K562 (cell line): ENCODE measurements around the gene DDX54.

Experiments
- NFE2 ChIP-seq: IDR thresholded peaks from 2 replicates; pipeline ENCODE4 v1.6.1; 2014; ENCODE audit warnings: antibody characterized with exemption, low read depth
- NONO ChIP-seq, 2 experiments: fragments of 200-400 bp in 1 of 2; fragments of 450-650 bp in 1 of 2; formaldehyde crosslinking in 1 of 2; IDR thresholded peaks; 2 replicates each; pipeline ENCODE4 v1.6.1; 2017; ENCODE audit warnings: low read depth in 2 of 2, mild to moderate bottlenecking in 2 of 2, moderate library complexity in 2 of 2, low read length in 1 of 2

- no peak for TF ChIP-seq NONO (IDR thresholded peaks at IDR 0.05; ENCODE audit: low read depth in 2 of 2, low read length in 1 of 2)
- TF ChIP-seq NFE2: no peak
These were observed 12.3 kb upstream of the DDX54 start for GRCh38 chr12:113197518-113198077.
